GM11168 (cell line): Measurements from ENCODE around the gene OPRL1.
"Not testable (repeated sequence)": the region's sequence is repeated elsewhere in the genome, so short reads cannot be mapped to it uniquely, and the experiment has no call there.

Experiments
- in situ Hi-C: fragments of 300-500 bp; cut with MboI; formaldehyde crosslinking; loops from one replicate; pipeline ENCODE4 v1.12.0; 2022; ENCODE audit warnings: low sequenced_read_pairs; ENCODE audit not compliant: unreplicated experiment

The OPRL1 gene

GRCh38 chr20:64083378-64083803 is 3.5 kb downstream of the OPRL1 start:
- in situ Hi-C loops: no loop called here

DNA sequence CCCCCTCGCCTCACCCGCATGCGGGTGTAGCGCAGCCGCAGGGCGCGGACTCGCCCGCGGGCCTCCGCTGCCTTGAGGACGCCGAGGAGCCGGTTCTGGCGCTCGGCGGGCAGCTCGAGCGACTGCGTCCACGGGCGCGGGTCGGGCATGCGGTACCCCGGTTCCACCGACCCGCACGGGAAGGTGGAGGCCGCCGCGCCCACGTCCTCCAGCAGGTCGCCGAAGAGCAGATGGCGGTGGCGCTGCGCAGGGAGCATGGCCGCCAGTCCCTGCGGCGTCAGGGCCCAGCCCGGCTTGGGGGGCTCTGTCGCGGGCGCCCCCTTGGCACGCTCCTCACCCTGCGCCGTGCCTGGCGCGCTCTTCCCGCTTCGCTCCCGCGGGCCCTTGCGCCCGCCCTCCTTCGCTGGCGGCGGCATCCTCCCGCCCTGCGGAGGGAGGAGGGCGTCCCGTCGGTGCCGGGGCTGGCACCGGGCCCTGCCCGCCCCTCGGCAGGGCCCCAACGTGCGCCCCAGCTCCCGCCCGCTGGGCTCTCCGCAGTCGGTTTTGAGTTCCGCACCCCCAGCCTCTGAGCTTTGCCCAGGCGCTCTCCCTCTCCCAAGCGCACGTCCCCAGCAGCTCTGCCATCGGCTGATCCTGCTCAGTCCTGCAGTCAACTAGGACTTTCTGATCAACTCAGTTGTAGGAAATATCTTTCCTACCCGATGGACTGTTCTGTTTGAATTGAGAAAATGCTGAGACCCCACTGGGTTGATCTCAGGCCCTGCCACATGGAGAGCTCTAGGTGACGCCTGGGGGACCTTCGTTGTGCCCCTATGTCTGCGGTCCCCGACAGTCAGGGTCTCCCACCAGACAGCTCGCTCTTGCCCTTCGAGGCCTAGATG is 4.2 kb downstream of the OPRL1 start, which contains the start of gene LKAAEAR1:
Gene LKAAEAR1, minus strand, starts transcription at position 595 of the 881 bp plus-strand sequence. Its CDS starts 179 bp downstream, at position 416.
- in situ Hi-C loops: no loop called here

- in situ Hi-C loops: no loop called here
These were observed 4.8 kb downstream of the OPRL1 start for GRCh38 chr20:64084685-64085152.

DNA sequence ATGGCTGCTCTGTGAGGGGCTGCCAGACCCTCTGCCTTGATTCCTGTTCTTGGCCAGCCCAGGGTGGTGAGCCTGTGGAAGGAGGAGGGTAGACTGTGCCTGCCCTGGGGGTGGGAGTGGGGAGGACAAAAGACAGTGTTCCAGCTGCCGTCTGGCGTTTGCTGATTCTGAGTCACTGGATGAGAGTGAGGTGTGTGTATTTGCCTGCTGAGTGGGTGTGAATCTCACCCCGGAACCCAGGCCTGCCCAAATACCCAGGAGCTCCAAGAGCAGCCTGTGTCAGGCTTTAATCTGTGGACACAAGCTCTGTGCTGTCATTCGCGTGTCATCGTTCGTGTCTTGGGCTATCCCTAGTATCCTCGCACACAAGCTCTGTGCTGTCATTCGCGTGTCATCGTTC is 6.9 kb downstream of the OPRL1 start:
- in situ Hi-C loops: no loop called here

- in situ Hi-C loops: not testable (repeated sequence)
These were observed 7.4 kb downstream of the OPRL1 start for GRCh38 chr20:64087226-64087825.

- in situ Hi-C loops: not testable (repeated sequence)
These were observed 8.7 kb downstream of the OPRL1 start for GRCh38 chr20:64088586-64088985.

DNA sequence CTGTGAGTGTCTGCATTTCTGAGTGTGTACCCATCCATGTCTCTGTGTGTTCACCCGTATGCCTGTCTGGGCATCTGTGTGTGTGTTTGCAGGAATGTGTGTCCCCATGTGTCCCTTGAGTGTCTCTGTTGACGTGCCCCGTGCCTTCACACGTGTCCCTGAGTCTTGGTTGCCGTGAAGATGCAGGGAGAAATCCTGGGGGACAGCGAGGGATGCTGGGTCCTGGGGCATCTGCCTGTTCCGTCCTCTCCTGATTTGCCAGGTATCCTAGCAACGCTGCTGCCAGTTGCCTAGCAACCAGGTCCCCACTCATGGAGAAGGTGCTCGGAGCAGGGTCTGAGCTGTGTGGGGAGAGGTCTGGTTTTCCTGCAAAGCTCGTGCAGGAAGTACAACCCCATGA is 10.3 kb downstream of the OPRL1 start:
- in situ Hi-C loops: no loop called here

- in situ Hi-C loops: no loop called here
These were observed 11.5 kb downstream of the OPRL1 start for GRCh38 chr20:64091340-64091739.

GRCh38 chr20:64091770-64092169 is 11.9 kb downstream of the OPRL1 start:
- in situ Hi-C loops: no loop called here

DNA sequence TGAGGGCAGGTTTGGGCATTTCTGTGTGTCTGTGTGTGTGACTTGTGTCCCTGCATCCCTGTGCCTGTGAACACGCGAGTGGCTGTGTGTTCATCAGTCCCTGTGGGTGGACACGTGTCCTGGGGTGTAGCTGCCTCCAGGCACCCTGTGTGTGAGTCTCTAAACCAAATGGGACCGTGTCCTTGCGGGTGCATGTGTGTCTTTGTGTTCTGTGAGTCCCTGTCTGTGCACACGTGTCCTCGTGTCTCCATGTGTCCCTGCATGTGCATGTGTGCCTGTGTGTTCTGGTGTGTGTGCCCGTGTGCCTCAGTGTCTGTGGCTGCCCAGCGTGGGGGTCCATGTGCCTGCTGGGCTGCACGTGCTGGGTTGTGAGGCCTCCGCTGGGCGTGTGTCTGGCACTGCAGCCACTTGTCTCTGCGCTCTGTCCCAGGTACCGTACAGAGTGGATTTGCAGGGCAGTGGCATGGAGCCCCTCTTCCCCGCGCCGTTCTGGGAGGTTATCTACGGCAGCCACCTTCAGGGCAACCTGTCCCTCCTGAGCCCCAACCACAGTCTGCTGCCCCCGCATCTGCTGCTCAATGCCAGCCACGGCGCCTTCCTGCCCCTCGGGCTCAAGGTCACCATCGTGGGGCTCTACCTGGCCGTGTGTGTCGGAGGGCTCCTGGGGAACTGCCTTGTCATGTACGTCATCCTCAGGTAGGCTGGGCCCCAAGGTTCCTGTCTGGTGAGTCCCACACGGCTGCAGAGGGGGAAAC is 12.6 kb downstream of the OPRL1 start:
- in situ Hi-C loops: no loop called here

- in situ Hi-C loops: no loop called here
These were observed 13.2 kb downstream of the OPRL1 start for GRCh38 chr20:64093013-64093503.

DNA sequence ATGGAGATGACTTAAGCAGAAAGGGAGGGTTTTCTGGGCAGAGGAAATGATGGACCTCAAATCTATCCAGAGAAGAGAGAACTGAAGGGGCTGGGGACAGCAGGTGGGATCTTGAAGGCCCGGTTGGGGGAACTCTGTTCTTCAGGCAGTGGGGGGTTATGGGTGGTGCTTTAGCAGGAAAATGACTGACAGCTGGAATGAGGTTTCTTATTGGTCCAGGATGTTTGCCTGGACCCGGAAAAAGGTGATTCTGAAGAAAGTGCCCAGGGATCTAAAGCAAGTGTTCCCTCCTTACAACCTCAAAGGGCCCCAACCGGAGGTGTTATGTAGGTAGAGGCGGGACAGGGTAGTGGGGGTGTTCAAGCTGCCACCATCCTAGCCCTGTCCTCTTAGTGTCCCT is 15.6 kb downstream of the OPRL1 start:
- in situ Hi-C loops: no loop called here

- in situ Hi-C loops: no loop called here
These were observed 16.0 kb downstream of the OPRL1 start for GRCh38 chr20:64095927-64096326.

DNA sequence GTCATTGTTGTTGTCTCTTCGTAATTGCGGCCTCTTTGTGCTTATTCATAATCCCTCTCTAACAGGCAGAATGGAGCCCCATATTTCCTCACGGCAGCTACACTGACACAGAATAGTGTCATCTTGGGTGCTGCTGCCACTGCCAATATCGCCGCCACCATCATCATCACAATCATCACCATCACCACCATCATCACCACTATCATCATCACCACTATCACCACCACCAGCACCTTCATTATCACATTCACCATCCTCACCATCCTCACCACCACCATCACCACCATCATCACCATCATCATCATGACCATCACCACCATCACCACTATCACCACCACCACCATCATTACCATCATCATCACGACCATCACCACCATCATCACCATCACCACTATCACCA is 16.7 kb downstream of the OPRL1 start:
- in situ Hi-C loops: no loop called here

- in situ Hi-C loops: no loop called here
These were observed 18.7 kb downstream of the OPRL1 start for GRCh38 chr20:64098471-64099013.

- in situ Hi-C loops: no loop called here
These were observed 19.4 kb downstream of the OPRL1 start for GRCh38 chr20:64099086-64099786.

DNA sequence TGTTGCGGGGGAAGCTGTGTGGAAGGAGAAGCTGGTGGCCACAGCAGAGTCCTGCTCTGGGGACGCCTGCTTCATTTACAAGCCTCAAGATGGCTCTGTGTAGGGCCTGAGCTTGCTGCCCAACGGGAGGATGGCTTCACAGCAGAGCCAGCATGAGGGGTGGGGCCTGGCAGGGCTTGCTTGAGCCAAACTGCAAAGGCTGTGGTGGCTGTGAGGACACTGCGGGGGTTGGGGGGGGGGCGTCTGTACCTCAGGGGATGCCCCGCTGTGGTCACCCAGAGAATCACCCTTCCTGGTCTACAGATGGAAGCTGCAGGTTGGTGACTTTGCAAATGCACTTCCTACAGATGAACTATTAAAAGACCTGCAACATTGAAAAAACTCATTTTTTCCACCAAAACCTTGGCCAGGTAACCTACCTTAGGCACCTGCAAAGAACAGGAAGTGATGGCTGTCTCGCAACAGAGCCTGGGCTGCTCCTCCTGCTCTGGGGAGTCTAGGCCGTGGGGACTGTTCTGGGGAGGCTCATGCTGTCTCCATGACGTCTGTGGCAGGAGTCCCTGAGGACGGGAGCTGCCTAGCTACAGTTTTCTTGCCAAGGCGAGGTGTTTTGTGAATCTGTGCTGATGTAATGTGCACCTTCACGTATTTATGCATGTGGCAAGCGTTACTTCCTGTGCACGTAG is 20.1 kb downstream of the OPRL1 start:
- in situ Hi-C loops: no loop called here

DNA sequence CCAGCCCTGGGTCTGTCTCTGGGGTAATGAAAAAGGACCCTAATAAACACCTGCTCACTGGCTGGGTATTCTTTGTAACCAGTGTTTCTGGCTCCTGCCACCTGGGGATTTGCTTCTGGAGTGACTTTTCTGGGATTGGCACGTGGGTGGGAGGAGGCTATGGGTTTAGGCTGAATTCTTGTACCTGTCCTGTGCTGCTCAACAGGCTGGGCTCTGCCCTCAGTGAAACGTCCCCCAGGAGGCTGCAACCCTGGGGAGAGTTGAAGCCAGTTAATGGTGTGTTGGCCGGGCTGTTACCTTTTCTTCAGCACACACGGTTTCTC is 20.6 kb downstream of the OPRL1 start:
- in situ Hi-C loops: no loop called here

- in situ Hi-C loops: no loop called here
These were observed 21.2 kb downstream of the OPRL1 start for GRCh38 chr20:64100946-64101688.
